ENCODE measurements around the gene CDC40.

CDC40 gene

GRCh38 chr6:110170081-110170480, 10.1 kb upstream of the CDC40 start:
- no peak overlapping the region for H3K27ac ChIP-seq
- TF ChIP-seq ZFX (IDR thresholded peaks at IDR 0.05; ENCODE audit: borderline replicate concordance) (no peak), CTCF (IDR thresholded peaks at IDR 0.05) (no peak)

GRCh38 chr6:110173506-110174132, 6.6 kb upstream of the CDC40 start:
- no peak overlapping the region for H3K27ac ChIP-seq

GRCh38 chr6:110178626-110179405, 1.4 kb upstream of the CDC40 start:
- H3K27ac ChIP-seq = peak overlapping the region; percentile 82
- TF ChIP-seq ZFX (IDR thresholded peaks at IDR 0.05; ENCODE audit: borderline replicate concordance) (no peak), CTCF (IDR thresholded peaks at IDR 0.05) (peak; percentile 74)

More at GRCh38 chr6:110173506-110174132, 6.6 kb upstream of the CDC40 start:
- TF ChIP-seq ZFX (IDR thresholded peaks at IDR 0.05; ENCODE audit: borderline replicate concordance) (no peak), CTCF (IDR thresholded peaks at IDR 0.05) (no peak)

- H3K27ac ChIP-seq = peak within 1 kb of the TSS; percentile 82
- TF ChIP-seq ZFX (IDR thresholded peaks at IDR 0.05; ENCODE audit: borderline replicate concordance) (no peak), CTCF (IDR thresholded peaks at IDR 0.05) (no peak)
Observed at GRCh38 chr6:110179406-110180227, 610 bp upstream of the CDC40 start, which contains the start of gene WASF1. WASF1 (minus strand) TSS chr6:110179670; CDS start chr6:110127601, 52,069 bp downstream.

GRCh38 chr6:110181131-110182030, 1.2 kb downstream of the CDC40 start:
- TF ChIP-seq CTCF (IDR thresholded peaks at IDR 0.05) (no peak), ZFX (IDR thresholded peaks at IDR 0.05; ENCODE audit: borderline replicate concordance) (no peak)
- H3K27ac ChIP-seq = peak overlapping the region; percentile 82

GRCh38 chr6:110183292-110183885, 3.2 kb downstream of the CDC40 start:
- TF ChIP-seq ZFX (IDR thresholded peaks at IDR 0.05; ENCODE audit: borderline replicate concordance) = no peak

More at GRCh38 chr6:110183292-110183885, 3.2 kb downstream of the CDC40 start:
- H3K27ac ChIP-seq = no peak overlapping the region

All from 22Rv1 (cell line).